Stomach (tissue), 4 donors: ENCODE results near the gene RNF5.

Experiments used
- EP300 ChIP-seq: sonication (generic); formaldehyde crosslinking; IDR thresholded peaks from one replicate; pipeline ENCODE4 v1.6.1; 2017; ENCODE audit warnings: antibody characterized with exemption
- POLR2A ChIP-seq, 4 donors: fragments of 450-650 bp; IDR thresholded peaks; one replicate each; pipeline ENCODE4 v1.6.1; 2016; ENCODE audit warnings: antibody characterized with exemption in 4 of 4, control low read depth in 2 of 4, mild to moderate bottlenecking in 1 of 4, moderate library complexity in 1 of 4
- POLR2AphosphoS5 ChIP-seq, 3 donors: sonication (generic); formaldehyde crosslinking; IDR thresholded peaks; one replicate each; pipeline ENCODE4 v1.6.1; 2016; ENCODE audit warnings: antibody characterized with exemption in 3 of 3
- TF ChIP-seq, protein P1 (sequence below), 7 experiments: fragments of 450-650 bp in 4 of 7; fragments of 200-600 bp in 3 of 7; sonication (generic) in 3 of 7; IDR thresholded peaks; one replicate each; pipeline ENCODE4 v1.5.1; 2016 to 2019; ENCODE audit warnings: antibody characterized with exemption in 7 of 7, control low read depth in 2 of 7, mild to moderate bottlenecking in 1 of 7

GRCh38 chr6:32131439-32131948 is 46.7 kb upstream of the RNF5 start:
- TF ChIP-seq POLR2A (IDR thresholded peaks at IDR 0.05): no peak
- TF ChIP-seq, protein P1, sequence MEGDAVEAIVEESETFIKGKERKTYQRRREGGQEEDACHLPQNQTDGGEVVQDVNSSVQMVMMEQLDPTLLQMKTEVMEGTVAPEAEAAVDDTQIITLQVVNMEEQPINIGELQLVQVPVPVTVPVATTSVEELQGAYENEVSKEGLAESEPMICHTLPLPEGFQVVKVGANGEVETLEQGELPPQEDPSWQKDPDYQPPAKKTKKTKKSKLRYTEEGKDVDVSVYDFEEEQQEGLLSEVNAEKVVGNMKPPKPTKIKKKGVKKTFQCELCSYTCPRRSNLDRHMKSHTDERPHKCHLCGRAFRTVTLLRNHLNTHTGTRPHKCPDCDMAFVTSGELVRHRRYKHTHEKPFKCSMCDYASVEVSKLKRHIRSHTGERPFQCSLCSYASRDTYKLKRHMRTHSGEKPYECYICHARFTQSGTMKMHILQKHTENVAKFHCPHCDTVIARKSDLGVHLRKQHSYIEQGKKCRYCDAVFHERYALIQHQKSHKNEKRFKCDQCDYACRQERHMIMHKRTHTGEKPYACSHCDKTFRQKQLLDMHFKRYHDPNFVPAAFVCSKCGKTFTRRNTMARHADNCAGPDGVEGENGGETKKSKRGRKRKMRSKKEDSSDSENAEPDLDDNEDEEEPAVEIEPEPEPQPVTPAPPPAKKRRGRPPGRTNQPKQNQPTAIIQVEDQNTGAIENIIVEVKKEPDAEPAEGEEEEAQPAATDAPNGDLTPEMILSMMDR (IDR thresholded peaks at IDR 0.05): no peak
- TF ChIP-seq EP300: no peak
- no peak for TF ChIP-seq POLR2AphosphoS5 (IDR thresholded peaks at IDR 0.05)
